Activated T-helper 1 cell treated with Interleukin-2 at 50 U/mL for 16 hours (primary cell): ENCODE data around the gene LRRC3.
"Not testable (repeated sequence)": the region's sequence is repeated elsewhere in the genome, so short reads cannot be mapped to it uniquely, and the experiment has no call there.

Source experiments
- DNase-seq: peaks from one replicate; pipeline ENCODE4 v3.0.0-alpha.2; 2020; ENCODE audit warnings: low read depth

Gene LRRC3

GRCh38 chr21:44454747-44455523, at the start of gene LRRC3:
LRRC3 (plus strand) TSS chr21:44455510; CDS start chr21:44456645, 1,135 bp downstream.
- peak; percentile 64 for DNase-seq

GRCh38 chr21:44405948-44406872, 49.1 kb upstream of the LRRC3 start:
- no peak for DNase-seq

- DNase-seq, result no peak
Observed at GRCh38 chr21:44406953-44407352, 48.4 kb upstream of the LRRC3 start.

- no peak for DNase-seq
Observed at GRCh38 chr21:44407493-44407892, 47.8 kb upstream of the LRRC3 start.

- DNase-seq, result no peak
Observed at GRCh38 chr21:44408226-44408625, 47.1 kb upstream of the LRRC3 start.

GRCh38 chr21:44413566-44414290, 41.6 kb upstream of the LRRC3 start:
- DNase-seq, result no peak

- no peak for DNase-seq
Observed at GRCh38 chr21:44414291-44415072, 40.8 kb upstream of the LRRC3 start.

- DNase-seq, result no peak
Observed at GRCh38 chr21:44415073-44416025, 40.0 kb upstream of the LRRC3 start.

- DNase-seq, result no peak
Observed at GRCh38 chr21:44416193-44416592, 39.1 kb upstream of the LRRC3 start.

- not testable (repeated sequence) for DNase-seq
Observed at GRCh38 chr21:44417621-44418107, 37.6 kb upstream of the LRRC3 start.

GRCh38 chr21:44418108-44418875, 37.0 kb upstream of the LRRC3 start:
- no peak for DNase-seq

- no peak for DNase-seq
Observed at GRCh38 chr21:44418876-44419230, 36.5 kb upstream of the LRRC3 start.

- DNase-seq, result no peak
Observed at GRCh38 chr21:44419679-44420078, 35.6 kb upstream of the LRRC3 start.

- DNase-seq, result no peak
Observed at GRCh38 chr21:44420416-44421205, 34.7 kb upstream of the LRRC3 start.

- no peak for DNase-seq
Observed at GRCh38 chr21:44421901-44422840, 33.1 kb upstream of the LRRC3 start.

- no peak for DNase-seq
Observed at GRCh38 chr21:44423312-44423821, 31.9 kb upstream of the LRRC3 start.

- no peak for DNase-seq
Observed at GRCh38 chr21:44423941-44424607, 31.2 kb upstream of the LRRC3 start.
